Right atrium auricular region (tissue), 2 donors: Measurements from ENCODE around the gene RAD51B. TPM values are rescaled to one million over a fixed set of nuclear protein-coding genes. Genes with fewer than 3 reads are reported as not detected.

Experiments used
- DNase-seq: peaks from one replicate; pipeline ENCODE4 v3.0.0-alpha.2; 2019; ENCODE audit warnings: low spot score
- H3K27ac ChIP-seq, 2 donors: fragments of 200-600 bp; sonication (generic); 1 replicate in 1 of 2; 2 replicates in 1 of 2; pipeline ENCODE4 v1.5.1; 2016 to 2019
- H3K27me3 ChIP-seq, 2 donors: fragments of 200-600 bp; sonication (generic); one replicate each; pipeline versions ENCODE4 v1.5.1 to v1.6.0; 2017 to 2019
- H3K36me3 ChIP-seq: fragments of 200-600 bp; sonication (generic); one replicate; pipeline ENCODE4 v1.5.1; 2016
- H3K4me1 ChIP-seq, 2 donors: fragments of 200-600 bp; sonication (generic); one replicate each; pipeline versions ENCODE4 v1.5.1 to v1.6.0; 2017 to 2019
- H3K4me3 ChIP-seq, 2 donors: fragments of 200-600 bp; sonication (generic); 1 replicate in 1 of 2; 2 replicates in 1 of 2; pipeline ENCODE4 v1.5.1; 2017 to 2019; ENCODE audit warnings: mild to moderate bottlenecking in 1 of 2, moderate library complexity in 1 of 2
- H3K9me3 ChIP-seq, 2 donors: fragments of 200-600 bp; sonication (generic); one replicate each; pipeline ENCODE4 v1.5.1; 2019
- total RNA-seq, 2 donors: library from RNA; depleted of rRNA; stranded (reverse); fragments of >200 nt; gene quantifications; one replicate each; pipeline ENCODE4 v1.1.0, GENCODE V29; 2016
- TF ChIP-seq, protein P1 (sequence below), 2 donors: fragments of 200-600 bp; sonication (generic); IDR thresholded peaks; one replicate each; pipeline ENCODE4 v1.5.1; 2019; ENCODE audit warnings: antibody characterized with exemption in 2 of 2

RAD51B gene
- total RNA-seq, 2 donors from 2014 or later = 1.2 to 1.5 TPM

GRCh38 chr14:68140076-68140741, 320.6 kb downstream of the RAD51B start:
- no peaks in the 10 kb centered on the region for H3K9me3 ChIP-seq
- DNase-seq = peak; percentile 69
- H3K27me3 ChIP-seq = no peaks in the 10 kb centered on the region
- no peak overlapping the region for H3K4me3 ChIP-seq
- no peaks in the 10 kb centered on the region for H3K36me3 ChIP-seq
- TF ChIP-seq, protein P1, sequence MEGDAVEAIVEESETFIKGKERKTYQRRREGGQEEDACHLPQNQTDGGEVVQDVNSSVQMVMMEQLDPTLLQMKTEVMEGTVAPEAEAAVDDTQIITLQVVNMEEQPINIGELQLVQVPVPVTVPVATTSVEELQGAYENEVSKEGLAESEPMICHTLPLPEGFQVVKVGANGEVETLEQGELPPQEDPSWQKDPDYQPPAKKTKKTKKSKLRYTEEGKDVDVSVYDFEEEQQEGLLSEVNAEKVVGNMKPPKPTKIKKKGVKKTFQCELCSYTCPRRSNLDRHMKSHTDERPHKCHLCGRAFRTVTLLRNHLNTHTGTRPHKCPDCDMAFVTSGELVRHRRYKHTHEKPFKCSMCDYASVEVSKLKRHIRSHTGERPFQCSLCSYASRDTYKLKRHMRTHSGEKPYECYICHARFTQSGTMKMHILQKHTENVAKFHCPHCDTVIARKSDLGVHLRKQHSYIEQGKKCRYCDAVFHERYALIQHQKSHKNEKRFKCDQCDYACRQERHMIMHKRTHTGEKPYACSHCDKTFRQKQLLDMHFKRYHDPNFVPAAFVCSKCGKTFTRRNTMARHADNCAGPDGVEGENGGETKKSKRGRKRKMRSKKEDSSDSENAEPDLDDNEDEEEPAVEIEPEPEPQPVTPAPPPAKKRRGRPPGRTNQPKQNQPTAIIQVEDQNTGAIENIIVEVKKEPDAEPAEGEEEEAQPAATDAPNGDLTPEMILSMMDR (IDR thresholded peaks at IDR 0.05) = no peak
- H3K4me1 ChIP-seq = peaks cover 0 to 61% of the 10 kb centered on the region in 2 donors
- H3K27ac ChIP-seq = peak overlapping the region; percentile 54 to 68

DNA sequence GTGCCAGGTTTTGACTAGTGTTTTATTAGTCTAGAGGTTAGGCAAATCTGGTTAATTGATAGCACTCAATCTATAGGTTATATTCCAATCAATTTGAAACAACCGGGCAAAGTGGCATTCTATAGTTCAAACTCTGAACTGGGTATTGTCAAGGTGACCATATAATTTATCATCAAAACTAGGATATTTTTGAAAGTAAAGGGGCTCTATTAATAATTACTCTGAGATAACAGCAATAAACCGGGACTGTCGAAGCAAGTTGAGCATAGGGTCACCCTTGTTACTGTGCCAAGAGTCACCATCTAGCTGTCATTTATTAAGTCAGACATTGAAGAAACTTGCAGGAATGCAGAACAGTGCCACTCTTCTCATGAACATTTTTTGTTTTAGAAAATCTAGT, 321.2 kb downstream of the RAD51B start:
- H3K4me3 ChIP-seq = no peak overlapping the region
- H3K4me1 ChIP-seq = peaks cover 0 to 62% of the 10 kb centered on the region in 2 donors
- DNase-seq = no peak
- peak overlapping the region; percentile 54 to 57 for H3K27ac ChIP-seq
- no peaks in the 10 kb centered on the region for H3K9me3 ChIP-seq
- no peaks in the 10 kb centered on the region for H3K36me3 ChIP-seq
- TF ChIP-seq, protein P1 (IDR thresholded peaks at IDR 0.05) = no peak
- no peaks in the 10 kb centered on the region for H3K27me3 ChIP-seq

DNA sequence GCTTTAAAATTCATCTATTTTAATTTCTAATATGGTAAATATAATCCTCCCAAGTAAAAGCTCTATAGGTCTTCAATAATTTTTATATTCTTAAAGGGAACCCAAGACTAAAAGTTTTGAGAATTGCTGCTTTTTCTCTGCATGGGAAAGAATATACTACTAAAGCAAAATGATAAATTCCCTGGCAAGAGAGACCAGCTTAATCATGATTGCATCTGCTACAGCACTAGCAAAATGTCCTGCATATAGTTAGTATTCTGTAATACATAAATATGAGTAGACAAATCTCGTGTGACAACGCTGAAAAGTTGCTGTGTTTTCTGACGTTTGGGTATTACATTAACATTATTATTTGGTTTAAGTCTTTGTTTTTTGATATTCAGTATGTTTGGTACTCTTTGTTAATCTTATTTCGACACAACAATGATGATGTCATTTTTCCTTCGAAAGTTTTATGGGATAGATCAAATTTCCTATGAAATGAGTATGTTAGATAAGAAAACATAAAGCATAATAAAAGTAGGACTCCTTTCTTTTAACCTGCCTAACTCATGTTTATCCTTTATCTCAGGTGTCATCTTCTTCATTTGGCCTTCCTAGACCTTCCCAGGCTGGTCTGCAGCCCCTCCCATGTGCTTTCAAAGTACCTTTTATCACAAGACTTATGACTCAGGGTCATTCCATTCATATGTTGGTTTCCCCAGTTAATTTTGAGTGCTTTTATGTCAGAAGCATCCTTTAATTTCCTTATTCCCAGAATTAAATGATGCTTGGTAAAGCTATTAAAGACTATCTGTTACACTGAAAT, 321.9 kb downstream of the RAD51B start:
- Histone ChIP-seq H3K27me3 (no peaks in the 10 kb centered on the region), H3K4me1 (peaks cover 0 to 62% of the 10 kb centered on the region in 2 donors), H3K4me3 (no peak overlapping the region), H3K36me3 (no peaks in the 10 kb centered on the region), H3K27ac (no peak overlapping the region), H3K9me3 (no peaks in the 10 kb centered on the region)
- no peak for DNase-seq
- TF ChIP-seq, protein P1 (IDR thresholded peaks at IDR 0.05) = no peak

DNA sequence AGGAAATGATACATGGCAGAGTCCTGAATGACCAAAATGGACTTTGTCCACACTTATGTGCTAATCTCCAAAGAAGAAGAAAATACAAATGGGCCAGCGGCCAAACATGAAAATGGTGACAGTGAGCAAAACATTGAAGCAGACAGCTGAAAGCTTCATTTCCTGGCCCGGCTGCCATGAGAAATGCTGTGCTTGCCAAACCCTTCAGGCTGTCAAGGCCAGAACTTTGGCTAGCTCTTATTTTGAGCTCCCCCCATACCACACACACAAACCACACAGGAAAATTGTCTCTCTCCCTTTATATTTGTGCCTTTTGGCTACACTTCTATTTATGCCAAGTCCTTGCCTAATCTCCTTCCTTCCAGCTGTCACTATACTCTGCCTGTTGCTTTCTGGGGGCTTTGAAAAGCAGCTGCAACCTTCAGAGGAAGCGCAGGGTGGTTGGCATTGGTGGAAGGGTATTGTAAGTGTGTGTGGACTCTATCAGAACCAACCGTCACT, 323.8 kb downstream of the RAD51B start:
- DNase-seq = peak; percentile 82
- Histone ChIP-seq H3K27me3 (no peaks in the 10 kb centered on the region), H3K9me3 (peaks cover 0 to 8% of the 10 kb centered on the region in 2 donors), H3K4me1 (peaks cover 0 to 55% of the 10 kb centered on the region in 2 donors), H3K36me3 (no peaks in the 10 kb centered on the region), H3K27ac (peak overlapping the region; percentile 75 to 77), H3K4me3 (no peak overlapping the region)
- TF ChIP-seq, protein P1 (IDR thresholded peaks at IDR 0.05) = no peak

- H3K27ac ChIP-seq = peak overlapping the region; percentile 75 to 77
- peaks cover 0 to 12% of the 10 kb centered on the region in 2 donors for H3K9me3 ChIP-seq
- TF ChIP-seq, protein P1 (IDR thresholded peaks at IDR 0.05) = no peak
- H3K27me3 ChIP-seq = no peaks in the 10 kb centered on the region
- peak; percentile 63 for DNase-seq
- H3K36me3 ChIP-seq = no peaks in the 10 kb centered on the region
- peaks cover 0 to 55% of the 10 kb centered on the region in 2 donors for H3K4me1 ChIP-seq
- no peak overlapping the region for H3K4me3 ChIP-seq
Observed at GRCh38 chr14:68144051-68144681, 324.6 kb downstream of the RAD51B start.
